Astrocyte of the spinal cord (primary cell): ENCODE data around the gene ARID5A.

Source experiments
- DNase-seq: peaks from one replicate; pipeline ENCODE4 v3.0.0; 2011; ENCODE audit warnings: low read depth, low spot score
- H3K4me3 ChIP-seq: 2 replicates; pipeline ENCODE4 v1.5.1; 2011; ENCODE audit warnings: low read depth, mild to moderate bottlenecking, low read length, moderate library complexity
- in situ Hi-C: cut with HindIII; loops from 2 replicates; pipeline ENCODE4 v1.10.0; 2017; ENCODE audit warnings: low sequenced_read_pairs
- TF ChIP-seq, protein P1 (sequence below): IDR thresholded peaks from 2 replicates; pipeline ENCODE4 v1.5.1; 2012; ENCODE audit warnings: low read depth, mild to moderate bottlenecking, low read length, inconsistent platforms

Gene ARID5A

DNA sequence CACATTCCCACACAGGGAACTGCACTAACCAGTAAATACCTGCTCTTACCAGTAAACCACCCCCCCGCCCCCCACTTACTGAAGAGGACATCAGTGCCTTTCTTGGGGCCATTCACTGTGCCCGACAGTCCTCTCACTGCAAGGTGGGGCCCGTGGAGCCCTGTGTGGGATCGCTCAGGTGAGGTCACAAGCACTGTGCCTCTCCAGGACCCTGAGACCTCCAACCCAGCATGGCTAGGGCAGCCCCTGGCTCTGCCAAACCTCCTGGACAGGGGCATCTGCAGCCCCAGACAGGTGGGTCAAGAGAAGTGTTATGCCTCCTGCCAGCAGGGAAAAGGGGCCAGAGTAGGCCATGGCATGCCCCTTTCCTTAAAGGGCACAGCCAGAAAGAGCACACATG is 24.7 kb upstream of the ARID5A start:
- H3K4me3 ChIP-seq: no peak overlapping the region
- DNase-seq: no peak
- TF ChIP-seq, protein P1, sequence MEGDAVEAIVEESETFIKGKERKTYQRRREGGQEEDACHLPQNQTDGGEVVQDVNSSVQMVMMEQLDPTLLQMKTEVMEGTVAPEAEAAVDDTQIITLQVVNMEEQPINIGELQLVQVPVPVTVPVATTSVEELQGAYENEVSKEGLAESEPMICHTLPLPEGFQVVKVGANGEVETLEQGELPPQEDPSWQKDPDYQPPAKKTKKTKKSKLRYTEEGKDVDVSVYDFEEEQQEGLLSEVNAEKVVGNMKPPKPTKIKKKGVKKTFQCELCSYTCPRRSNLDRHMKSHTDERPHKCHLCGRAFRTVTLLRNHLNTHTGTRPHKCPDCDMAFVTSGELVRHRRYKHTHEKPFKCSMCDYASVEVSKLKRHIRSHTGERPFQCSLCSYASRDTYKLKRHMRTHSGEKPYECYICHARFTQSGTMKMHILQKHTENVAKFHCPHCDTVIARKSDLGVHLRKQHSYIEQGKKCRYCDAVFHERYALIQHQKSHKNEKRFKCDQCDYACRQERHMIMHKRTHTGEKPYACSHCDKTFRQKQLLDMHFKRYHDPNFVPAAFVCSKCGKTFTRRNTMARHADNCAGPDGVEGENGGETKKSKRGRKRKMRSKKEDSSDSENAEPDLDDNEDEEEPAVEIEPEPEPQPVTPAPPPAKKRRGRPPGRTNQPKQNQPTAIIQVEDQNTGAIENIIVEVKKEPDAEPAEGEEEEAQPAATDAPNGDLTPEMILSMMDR: no peak
- in situ Hi-C loops: no loop called here

DNA sequence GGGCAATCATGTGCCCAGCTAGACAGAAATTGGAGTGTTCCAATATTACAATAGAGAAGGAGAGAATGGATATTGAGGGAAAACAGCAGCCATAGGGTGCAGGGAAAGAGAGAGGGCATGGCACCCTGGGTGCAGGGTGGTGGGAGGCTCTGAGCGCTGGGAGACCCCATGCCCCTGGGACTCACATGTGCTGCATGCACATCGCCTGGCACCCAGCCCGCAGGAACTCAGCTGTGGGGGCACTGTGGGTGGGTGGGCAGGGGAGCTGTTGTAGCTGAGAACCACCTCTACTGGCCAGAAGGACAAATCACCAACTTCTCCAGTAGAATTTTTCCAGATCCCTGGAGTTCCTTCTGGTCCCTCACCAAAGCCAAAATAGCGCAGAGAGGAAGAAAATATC is 24.2 kb upstream of the ARID5A start:
- TF ChIP-seq, protein P1: no peak
- H3K4me3 ChIP-seq: no peak overlapping the region
- no peak for DNase-seq
- in situ Hi-C loops: no loop called here

DNA sequence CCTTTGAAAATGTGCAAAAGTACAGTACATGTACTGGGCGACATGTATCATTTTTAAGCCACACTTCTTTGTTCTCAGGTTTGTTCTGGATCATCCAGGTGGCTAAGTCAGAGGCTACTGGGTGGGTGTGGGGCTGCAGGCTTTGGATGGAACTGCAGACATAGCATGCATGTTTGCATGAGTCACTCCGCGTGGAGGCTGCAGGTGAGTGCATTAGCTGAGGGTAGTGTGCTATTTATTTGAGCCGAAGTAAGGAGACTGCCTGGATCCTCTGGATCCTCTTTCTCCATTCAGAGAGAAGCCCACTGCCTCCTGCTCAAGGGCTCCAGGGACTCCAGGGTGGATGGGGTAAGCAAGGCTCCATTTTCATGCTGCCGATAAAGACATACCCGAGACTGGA is 22.0 kb upstream of the ARID5A start:
- TF ChIP-seq, protein P1: no peak
- in situ Hi-C loops: no loop called here
- DNase-seq: no peak

DNA sequence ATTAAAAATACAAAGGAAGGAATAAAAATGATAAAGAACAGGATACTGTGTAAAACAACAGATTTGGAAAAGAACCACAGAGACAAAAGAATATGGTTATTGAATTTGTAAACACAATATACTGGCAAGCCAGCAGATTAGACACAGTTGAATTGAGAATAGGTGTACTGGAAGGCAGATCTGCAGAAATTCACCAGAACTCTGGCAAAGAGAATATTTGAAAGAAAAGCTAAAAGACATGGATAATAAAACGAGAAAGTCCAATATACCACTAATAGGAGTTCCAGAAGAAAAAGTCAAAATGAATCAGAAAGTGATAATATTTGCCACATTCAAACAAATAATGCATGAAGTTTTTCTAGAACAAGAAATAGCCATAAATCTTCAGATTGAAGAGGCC is 19.5 kb upstream of the ARID5A start:
- DNase-seq: no peak
- TF ChIP-seq, protein P1: no peak
- in situ Hi-C loops: no loop called here
- no peak overlapping the region for H3K4me3 ChIP-seq

More for the DNA sequence above, 22.0 kb upstream of the ARID5A start:
- no peak overlapping the region for H3K4me3 ChIP-seq

DNA sequence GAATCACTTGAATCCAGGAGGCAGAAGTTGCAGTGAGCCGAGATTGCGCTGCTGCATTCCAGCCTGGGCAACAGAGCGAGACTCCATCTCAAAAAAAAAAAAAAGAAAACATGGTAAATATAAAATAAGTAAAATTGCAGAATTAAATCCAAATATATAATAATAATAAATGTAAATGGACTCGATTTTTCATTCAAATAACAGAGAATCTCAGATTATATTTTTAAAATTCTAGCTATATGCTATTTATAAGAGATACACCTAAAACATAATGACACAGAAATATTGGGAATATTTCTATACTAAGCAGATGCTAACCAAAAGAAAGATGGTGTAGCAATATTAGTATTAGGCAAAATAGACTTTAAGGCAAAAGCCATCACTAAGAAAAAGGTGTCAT is 16.3 kb upstream of the ARID5A start:
- DNase-seq: no peak
- no peak overlapping the region for H3K4me3 ChIP-seq
- in situ Hi-C loops: no loop called here
- TF ChIP-seq, protein P1: no peak

DNA sequence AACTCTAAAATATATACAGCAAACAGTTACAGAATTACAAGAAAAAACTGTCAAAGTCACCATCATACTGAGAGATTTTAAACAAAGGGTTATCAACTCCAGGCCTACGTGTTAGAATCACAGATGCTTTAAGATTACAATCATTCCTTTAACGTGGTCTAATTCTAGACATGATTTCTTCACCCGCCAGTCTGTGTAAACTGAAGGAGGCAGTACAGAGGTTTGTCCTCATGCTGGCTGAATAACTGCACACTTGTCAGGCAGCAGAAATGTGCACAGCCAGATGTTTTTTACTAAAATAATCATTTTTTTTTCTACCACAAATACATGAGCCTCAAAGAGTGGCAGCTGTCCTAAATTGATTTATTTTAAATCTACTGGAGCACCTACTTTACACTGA is 15.9 kb upstream of the ARID5A start:
- H3K4me3 ChIP-seq: no peak overlapping the region
- TF ChIP-seq, protein P1: no peak
- in situ Hi-C loops: no loop called here
- DNase-seq: no peak

DNA sequence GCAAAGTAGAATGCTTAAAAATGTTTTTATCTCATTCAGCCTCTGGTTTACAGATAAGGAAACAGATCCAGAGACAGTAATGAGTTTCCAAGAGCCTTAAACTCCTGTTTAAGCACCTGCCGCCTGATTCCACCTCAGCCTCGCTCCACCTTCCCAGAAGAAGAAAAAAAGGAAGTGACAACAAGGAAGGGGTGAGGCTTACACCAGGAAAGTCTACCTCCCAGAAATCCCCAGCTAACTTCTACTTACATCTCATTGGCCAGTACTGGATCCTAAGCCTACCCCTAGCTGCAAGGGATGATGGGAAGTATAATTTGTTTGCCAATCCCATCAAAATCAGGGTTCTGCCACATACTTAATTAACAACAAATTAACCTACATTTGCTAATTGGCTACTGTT is 15.3 kb upstream of the ARID5A start:
- TF ChIP-seq, protein P1: no peak
- in situ Hi-C loops: no loop called here
- no peak overlapping the region for H3K4me3 ChIP-seq
- no peak for DNase-seq
